Brain microvascular endothelial cell (primary cell): ENCODE measurements around the gene HNRNPH1.
"Not testable (repeated sequence)": the region's sequence is repeated elsewhere in the genome, so short reads cannot be mapped to it uniquely, and the experiment has no call there.

ENCODE experiments used
- DNase-seq: peaks from one replicate; pipeline ENCODE4 v3.0.0-alpha.2; 2020
- H3K27ac ChIP-seq: fragments of 250-450 bp; sonication (Bioruptor Pico); 2 replicates; pipeline ENCODE4 v1.5.1; 2020; ENCODE audit warnings: mild to moderate bottlenecking, moderate library complexity
- H3K27me3 ChIP-seq: fragments of 250-450 bp; sonication (Bioruptor Pico); replicated peaks from 2 replicates; pipeline ENCODE4 v1.5.1; 2020; ENCODE audit warnings: mild to moderate bottlenecking
- H3K36me3 ChIP-seq: fragments of 250-450 bp; sonication (Bioruptor Pico); replicated peaks from 2 replicates; pipeline ENCODE4 v1.5.1; 2020; ENCODE audit warnings: mild to moderate bottlenecking
- H3K4me3 ChIP-seq: 2 replicates; pipeline ENCODE4 v1.5.1; 2011; ENCODE audit warnings: low read depth, mild to moderate bottlenecking, control low read depth, low read length, moderate library complexity
- in situ Hi-C: cut with HindIII; loops from 2 replicates; pipeline ENCODE4 v1.10.0; 2017; ENCODE audit warnings: low sequenced_read_pairs, low pct_ligation_motif_present
- TF ChIP-seq, protein P1 (sequence below): IDR thresholded peaks from 2 replicates; pipeline ENCODE4 v1.5.1; 2011; ENCODE audit warnings: low read depth, mild to moderate bottlenecking, moderate library complexity, low read length, control low read depth, inconsistent platforms; ENCODE audit errors: missing control alignments

The HNRNPH1 gene, protein sequence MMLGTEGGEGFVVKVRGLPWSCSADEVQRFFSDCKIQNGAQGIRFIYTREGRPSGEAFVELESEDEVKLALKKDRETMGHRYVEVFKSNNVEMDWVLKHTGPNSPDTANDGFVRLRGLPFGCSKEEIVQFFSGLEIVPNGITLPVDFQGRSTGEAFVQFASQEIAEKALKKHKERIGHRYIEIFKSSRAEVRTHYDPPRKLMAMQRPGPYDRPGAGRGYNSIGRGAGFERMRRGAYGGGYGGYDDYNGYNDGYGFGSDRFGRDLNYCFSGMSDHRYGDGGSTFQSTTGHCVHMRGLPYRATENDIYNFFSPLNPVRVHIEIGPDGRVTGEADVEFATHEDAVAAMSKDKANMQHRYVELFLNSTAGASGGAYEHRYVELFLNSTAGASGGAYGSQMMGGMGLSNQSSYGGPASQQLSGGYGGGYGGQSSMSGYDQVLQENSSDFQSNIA

GRCh38 chr5:179623003-179623905, at the start of gene HNRNPH1:
HNRNPH1 (minus strand) TSS chr5:179623671; CDS start chr5:179623133, 538 bp downstream.
- TF ChIP-seq, protein P1, sequence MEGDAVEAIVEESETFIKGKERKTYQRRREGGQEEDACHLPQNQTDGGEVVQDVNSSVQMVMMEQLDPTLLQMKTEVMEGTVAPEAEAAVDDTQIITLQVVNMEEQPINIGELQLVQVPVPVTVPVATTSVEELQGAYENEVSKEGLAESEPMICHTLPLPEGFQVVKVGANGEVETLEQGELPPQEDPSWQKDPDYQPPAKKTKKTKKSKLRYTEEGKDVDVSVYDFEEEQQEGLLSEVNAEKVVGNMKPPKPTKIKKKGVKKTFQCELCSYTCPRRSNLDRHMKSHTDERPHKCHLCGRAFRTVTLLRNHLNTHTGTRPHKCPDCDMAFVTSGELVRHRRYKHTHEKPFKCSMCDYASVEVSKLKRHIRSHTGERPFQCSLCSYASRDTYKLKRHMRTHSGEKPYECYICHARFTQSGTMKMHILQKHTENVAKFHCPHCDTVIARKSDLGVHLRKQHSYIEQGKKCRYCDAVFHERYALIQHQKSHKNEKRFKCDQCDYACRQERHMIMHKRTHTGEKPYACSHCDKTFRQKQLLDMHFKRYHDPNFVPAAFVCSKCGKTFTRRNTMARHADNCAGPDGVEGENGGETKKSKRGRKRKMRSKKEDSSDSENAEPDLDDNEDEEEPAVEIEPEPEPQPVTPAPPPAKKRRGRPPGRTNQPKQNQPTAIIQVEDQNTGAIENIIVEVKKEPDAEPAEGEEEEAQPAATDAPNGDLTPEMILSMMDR: no peak
- Histone ChIP-seq H3K27ac (peak within 1 kb of the TSS; percentile 89), H3K36me3 (peaks cover 36% of the 10 kb centered on the region), H3K27me3 (no peaks in the 10 kb centered on the region), H3K4me3 (peak within 1 kb of the TSS; percentile 99)
- peak; percentile 98 for DNase-seq
- in situ Hi-C loops: no loop called here

- H3K4me3 ChIP-seq: no peak overlapping the region
- peak; percentile 62 for DNase-seq
Observed at GRCh38 chr5:179668391-179668790, 44.9 kb upstream of the HNRNPH1 start.

GRCh38 chr5:179661647-179662046, 38.2 kb upstream of the HNRNPH1 start:
- DNase-seq, H3K36me3 ChIP-seq, in situ Hi-C loops: not testable (repeated sequence)

More at GRCh38 chr5:179668391-179668790, 44.9 kb upstream of the HNRNPH1 start:
- no peak overlapping the region for H3K27ac ChIP-seq
- in situ Hi-C loops: no loop called here
- TF ChIP-seq, protein P1: peak; percentile 98
- H3K27me3 ChIP-seq: no peaks in the 10 kb centered on the region
- H3K36me3 ChIP-seq: no peaks in the 10 kb centered on the region

DNA sequence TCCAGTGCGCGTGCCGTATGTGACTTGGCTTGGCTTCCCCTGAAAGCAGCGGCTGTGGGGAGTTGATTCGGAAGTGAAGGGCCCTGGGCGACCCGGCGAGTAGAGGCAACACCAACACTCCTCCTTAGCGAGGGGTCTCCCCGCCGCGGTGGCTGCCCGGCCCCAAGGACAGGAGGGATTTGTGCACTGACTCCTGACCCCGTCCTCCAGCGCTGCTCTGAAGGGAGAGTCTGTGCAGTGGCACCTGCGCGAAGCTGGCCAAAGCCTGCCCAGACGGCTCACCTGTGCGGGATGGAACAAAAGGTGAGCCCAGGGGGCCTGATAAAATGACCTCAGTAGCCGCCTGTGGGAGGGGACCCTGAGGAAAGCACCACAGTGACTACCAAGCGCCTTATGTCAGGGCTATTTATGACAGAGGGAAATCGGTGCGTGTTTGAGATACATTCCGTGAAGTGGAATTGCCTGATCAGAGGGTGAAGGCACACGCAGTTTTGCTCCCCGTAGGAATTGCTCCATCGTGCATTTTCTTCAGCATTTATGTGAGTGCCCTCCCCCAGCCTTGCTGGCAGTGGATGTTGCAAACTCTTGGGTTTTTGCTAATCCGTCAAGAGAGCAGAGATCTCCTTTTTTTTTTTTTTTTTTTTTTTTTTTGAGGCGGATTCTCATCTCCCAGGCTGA, 34.8 kb upstream of the HNRNPH1 start:
- H3K36me3 ChIP-seq, H3K27ac ChIP-seq, H3K27me3 ChIP-seq, in situ Hi-C loops: not testable (repeated sequence)
- H3K4me3 ChIP-seq: peak overlapping the region; percentile 57
- DNase-seq: peak; percentile 4

More at GRCh38 chr5:179661647-179662046, 38.2 kb upstream of the HNRNPH1 start:
- H3K27ac ChIP-seq, H3K27me3 ChIP-seq, H3K4me3 ChIP-seq: not testable (repeated sequence)

DNA sequence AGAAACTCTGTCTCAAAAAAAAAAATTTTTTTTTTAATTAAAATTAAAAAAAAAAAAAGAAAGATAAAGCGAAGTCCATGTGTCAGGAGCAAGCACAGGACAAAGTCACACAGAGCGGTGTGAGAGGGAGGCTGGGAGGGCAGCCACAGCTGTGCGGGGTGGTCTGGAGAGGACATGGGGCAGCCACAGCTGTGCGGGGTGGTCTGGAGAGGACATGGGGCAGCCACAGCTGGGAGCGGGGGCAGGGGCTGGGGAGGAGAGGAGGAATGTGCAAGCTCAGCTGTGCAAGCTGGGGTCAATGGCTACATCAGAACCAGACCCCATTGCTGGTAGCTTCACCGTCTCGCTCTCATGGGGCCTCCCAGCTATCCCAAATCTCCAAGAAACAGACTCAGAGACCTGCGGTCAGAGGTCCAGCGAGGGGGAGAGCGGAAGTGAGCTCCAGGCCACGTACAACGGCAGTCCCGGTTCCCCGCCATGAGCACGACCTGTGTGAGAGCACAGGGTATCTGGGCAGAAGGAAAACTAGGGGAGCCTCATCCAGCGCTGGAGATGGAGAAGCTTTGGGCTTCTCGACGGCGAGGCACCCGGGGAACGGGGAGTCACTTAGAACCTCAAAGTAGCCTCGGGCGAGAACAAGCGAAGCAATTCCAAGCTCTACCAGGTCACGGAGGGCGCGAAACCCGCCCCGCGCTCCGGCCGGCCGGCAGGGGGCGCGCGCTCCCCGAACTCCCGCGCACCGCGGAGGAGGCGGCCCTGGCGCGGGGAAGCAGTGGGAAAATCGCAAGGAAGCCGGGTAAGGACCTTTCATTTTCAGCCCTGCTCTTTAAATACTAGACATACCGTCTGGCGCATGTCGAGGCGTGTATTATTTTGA, 34.1 kb upstream of the HNRNPH1 start:
- DNase-seq, in situ Hi-C loops, H3K4me3 ChIP-seq: not testable (repeated sequence)

GRCh38 chr5:179653135-179653534, 29.7 kb upstream of the HNRNPH1 start:
- in situ Hi-C loops, H3K4me3 ChIP-seq, DNase-seq, H3K27me3 ChIP-seq, H3K36me3 ChIP-seq, H3K27ac ChIP-seq: not testable (repeated sequence)

More for the DNA sequence above, 34.1 kb upstream of the HNRNPH1 start:
- H3K36me3 ChIP-seq, H3K27me3 ChIP-seq, H3K27ac ChIP-seq: not testable (repeated sequence)

GRCh38 chr5:179650245-179650644, 26.8 kb upstream of the HNRNPH1 start:
- in situ Hi-C loops: not testable (repeated sequence)

GRCh38 chr5:179649166-179649703, 25.8 kb upstream of the HNRNPH1 start:
- H3K4me3 ChIP-seq, H3K27me3 ChIP-seq, H3K27ac ChIP-seq, in situ Hi-C loops, DNase-seq, H3K36me3 ChIP-seq: not testable (repeated sequence)

More at GRCh38 chr5:179650245-179650644, 26.8 kb upstream of the HNRNPH1 start:
- H3K27ac ChIP-seq, H3K27me3 ChIP-seq, H3K36me3 ChIP-seq, H3K4me3 ChIP-seq, DNase-seq: not testable (repeated sequence)
